Prostate gland (tissue), 2 donors: ENCODE measurements around the gene DNMT3B.

Experiments used
- CTCF ChIP-seq, 4 experiments: fragments of 200-600 bp in 2 of 4; fragments of 450-650 bp in 2 of 4; sonication (generic) in 2 of 4; IDR thresholded peaks; 1 replicate in 3 of 4; 2 replicates in 1 of 4; pipeline ENCODE4 v1.5.1; 2016 to 2019; ENCODE audit warnings: antibody characterized with exemption in 4 of 4, mild to moderate bottlenecking in 2 of 4, moderate library complexity in 2 of 4
- POLR2A ChIP-seq: fragments of 450-650 bp; IDR thresholded peaks from one replicate; pipeline ENCODE4 v1.6.1; 2016; ENCODE audit warnings: antibody characterized with exemption, mild to moderate bottlenecking
- POLR2AphosphoS5 ChIP-seq: sonication (generic); formaldehyde crosslinking; IDR thresholded peaks from one replicate; pipeline ENCODE4 v1.6.1; 2017; ENCODE audit warnings: antibody characterized with exemption

- TF ChIP-seq CTCF (IDR thresholded peaks at IDR 0.05) (no peak), POLR2AphosphoS5 (no peak), POLR2A (no peak)
These were observed 1.2 kb downstream of the DNMT3B start for GRCh38 chr20:32763202-32764004.
